ENCODE data around the gene CAMK2D.

CAMK2D gene

GRCh38 chr4:113438596-113438995 is 322.9 kb downstream of the CAMK2D start:
- POLR2A ChIA-PET = no interaction called here
- no peaks in the 10 kb centered on the region for H3K4me1 ChIP-seq (ENCODE audit: control extremely low read depth in 1 of 4, control insufficient read depth in 4 of 4, insufficient read depth in 4 of 4, low read length in 3 of 4)

GRCh38 chr4:113437129-113437528 is 324.4 kb downstream of the CAMK2D start:
- no peak for DNase-seq
- H3K4me1 ChIP-seq (ENCODE audit: control extremely low read depth in 1 of 4, control insufficient read depth in 4 of 4, insufficient read depth in 4 of 4, low read length in 3 of 4) = no peaks in the 10 kb centered on the region
- no peaks in the 10 kb centered on the region for H3K36me3 ChIP-seq (ENCODE audit: control insufficient read depth in 4 of 4, insufficient read depth in 4 of 4, low read length in 3 of 4)
- H3K27me3 ChIP-seq (replicated peaks in 2 of 5; ENCODE audit: control insufficient read depth in 4 of 5, insufficient read depth in 5 of 5, low read length in 4 of 5) = no peaks in the 10 kb centered on the region
- WGBS (ENCODE audit: insufficient coverage) = 100% methylated on average over 2 of the region's 3 CpGs
- POLR2A ChIA-PET = no interaction called here
- CTCF ChIA-PET = no interaction called here
- no peak overlapping the region for H3K4me3 ChIP-seq (ENCODE audit: control insufficient read depth in 1 of 7, extremely low read depth in 1 of 7, insufficient read depth in 4 of 7, low read depth in 2 of 7, low read length in 6 of 7)
- H3K9me3 ChIP-seq (ENCODE audit: control extremely low read depth in 1 of 5, control insufficient read depth in 4 of 5, insufficient read depth in 2 of 5, low read depth in 1 of 5, low read length in 4 of 5) = peaks cover 0 to 2% (median 0%) of the 10 kb centered on the region in 5 experiments
- no peak overlapping the region for H3K27ac ChIP-seq (ENCODE audit: insufficient read depth in 1 of 2, low read depth in 1 of 2, low read length in 2 of 2, poor library complexity in 1 of 2, severe bottlenecking in 2 of 2)

More at GRCh38 chr4:113438596-113438995, 322.9 kb downstream of the CAMK2D start:
- Histone ChIP-seq H3K4me3 (ENCODE audit: control insufficient read depth in 1 of 7, extremely low read depth in 1 of 7, insufficient read depth in 4 of 7, low read depth in 2 of 7, low read length in 6 of 7) (no peak overlapping the region), H3K27me3 (replicated peaks in 2 of 5; ENCODE audit: control insufficient read depth in 4 of 5, insufficient read depth in 5 of 5, low read length in 4 of 5) (no peaks in the 10 kb centered on the region), H3K36me3 (ENCODE audit: control insufficient read depth in 4 of 4, insufficient read depth in 4 of 4, low read length in 3 of 4) (no peaks in the 10 kb centered on the region), H3K9me3 (ENCODE audit: control extremely low read depth in 1 of 5, control insufficient read depth in 4 of 5, insufficient read depth in 2 of 5, low read depth in 1 of 5, low read length in 4 of 5) (no peaks in the 10 kb centered on the region), H3K27ac (ENCODE audit: insufficient read depth in 1 of 2, low read depth in 1 of 2, low read length in 2 of 2, poor library complexity in 1 of 2, severe bottlenecking in 2 of 2) (no peak overlapping the region)
- WGBS (ENCODE audit: insufficient coverage) = 98% methylated on average over 5 of the region's 5 CpGs
- no peak for DNase-seq
- CTCF ChIA-PET = no interaction called here

GRCh38 chr4:113436360-113436759 is 325.2 kb downstream of the CAMK2D start:
- WGBS (ENCODE audit: insufficient coverage) = 15% methylated on average over 2 of the region's 3 CpGs
- CTCF ChIA-PET = no interaction called here
- no peak overlapping the region for H3K27ac ChIP-seq (ENCODE audit: insufficient read depth in 1 of 2, low read depth in 1 of 2, low read length in 2 of 2, poor library complexity in 1 of 2, severe bottlenecking in 2 of 2)

GRCh38 chr4:113435893-113436292 is 325.6 kb downstream of the CAMK2D start:
- Histone ChIP-seq H3K9me3 (ENCODE audit: control extremely low read depth in 1 of 5, control insufficient read depth in 4 of 5, insufficient read depth in 2 of 5, low read depth in 1 of 5, low read length in 4 of 5) (peaks cover 0 to 3% (median 0%) of the 10 kb centered on the region in 5 experiments), H3K4me1 (ENCODE audit: control extremely low read depth in 1 of 4, control insufficient read depth in 4 of 4, insufficient read depth in 4 of 4, low read length in 3 of 4) (no peaks in the 10 kb centered on the region), H3K27ac (ENCODE audit: insufficient read depth in 1 of 2, low read depth in 1 of 2, low read length in 2 of 2, poor library complexity in 1 of 2, severe bottlenecking in 2 of 2) (no peak overlapping the region), H3K4me3 (ENCODE audit: control insufficient read depth in 1 of 7, extremely low read depth in 1 of 7, insufficient read depth in 4 of 7, low read depth in 2 of 7, low read length in 6 of 7) (no peak overlapping the region), H3K36me3 (ENCODE audit: control insufficient read depth in 4 of 4, insufficient read depth in 4 of 4, low read length in 3 of 4) (no peaks in the 10 kb centered on the region), H3K27me3 (replicated peaks in 2 of 5; ENCODE audit: control insufficient read depth in 4 of 5, insufficient read depth in 5 of 5, low read length in 4 of 5) (no peaks in the 10 kb centered on the region)
- POLR2A ChIA-PET = no interaction called here
- CTCF ChIA-PET = no interaction called here
- WGBS (ENCODE audit: insufficient coverage) = 75% methylated on average over 3 of the region's 7 CpGs
- DNase-seq = peak in 2 of 3 donors; percentile 4 to 43

More at GRCh38 chr4:113436360-113436759, 325.2 kb downstream of the CAMK2D start:
- Histone ChIP-seq H3K4me1 (ENCODE audit: control extremely low read depth in 1 of 4, control insufficient read depth in 4 of 4, insufficient read depth in 4 of 4, low read length in 3 of 4) (no peaks in the 10 kb centered on the region), H3K27me3 (replicated peaks in 2 of 5; ENCODE audit: control insufficient read depth in 4 of 5, insufficient read depth in 5 of 5, low read length in 4 of 5) (no peaks in the 10 kb centered on the region), H3K4me3 (ENCODE audit: control insufficient read depth in 1 of 7, extremely low read depth in 1 of 7, insufficient read depth in 4 of 7, low read depth in 2 of 7, low read length in 6 of 7) (no peak overlapping the region), H3K9me3 (ENCODE audit: control extremely low read depth in 1 of 5, control insufficient read depth in 4 of 5, insufficient read depth in 2 of 5, low read depth in 1 of 5, low read length in 4 of 5) (peaks cover 0 to 3% (median 0%) of the 10 kb centered on the region in 5 experiments), H3K36me3 (ENCODE audit: control insufficient read depth in 4 of 4, insufficient read depth in 4 of 4, low read length in 3 of 4) (no peaks in the 10 kb centered on the region)
- POLR2A ChIA-PET = no interaction called here
- DNase-seq = peak in 1 of 3 donors; percentile 8

- POLR2A ChIA-PET = no interaction called here
- WGBS (ENCODE audit: insufficient coverage) = 96% methylated on average over 3 of the region's 3 CpGs
- CTCF ChIA-PET = no interaction called here
- Histone ChIP-seq H3K4me3 (ENCODE audit: control insufficient read depth in 1 of 7, extremely low read depth in 1 of 7, insufficient read depth in 4 of 7, low read depth in 2 of 7, low read length in 6 of 7) (no peak overlapping the region), H3K36me3 (ENCODE audit: control insufficient read depth in 4 of 4, insufficient read depth in 4 of 4, low read length in 3 of 4) (no peaks in the 10 kb centered on the region), H3K4me1 (ENCODE audit: control extremely low read depth in 1 of 4, control insufficient read depth in 4 of 4, insufficient read depth in 4 of 4, low read length in 3 of 4) (no peaks in the 10 kb centered on the region), H3K27me3 (replicated peaks in 2 of 5; ENCODE audit: control insufficient read depth in 4 of 5, insufficient read depth in 5 of 5, low read length in 4 of 5) (no peaks in the 10 kb centered on the region), H3K27ac (ENCODE audit: insufficient read depth in 1 of 2, low read depth in 1 of 2, low read length in 2 of 2, poor library complexity in 1 of 2, severe bottlenecking in 2 of 2) (no peak overlapping the region), H3K9me3 (ENCODE audit: control extremely low read depth in 1 of 5, control insufficient read depth in 4 of 5, insufficient read depth in 2 of 5, low read depth in 1 of 5, low read length in 4 of 5) (peaks cover 0 to 3% (median 0%) of the 10 kb centered on the region in 5 experiments)
- no peak for DNase-seq
These were observed 327.3 kb downstream of the CAMK2D start for GRCh38 chr4:113434247-113434587.

- CTCF ChIA-PET = no interaction called here
- Histone ChIP-seq H3K4me3 (ENCODE audit: control insufficient read depth in 1 of 7, extremely low read depth in 1 of 7, insufficient read depth in 4 of 7, low read depth in 2 of 7, low read length in 6 of 7) (no peak overlapping the region), H3K27ac (ENCODE audit: insufficient read depth in 1 of 2, low read depth in 1 of 2, low read length in 2 of 2, poor library complexity in 1 of 2, severe bottlenecking in 2 of 2) (no peak overlapping the region), H3K27me3 (replicated peaks in 2 of 5; ENCODE audit: control insufficient read depth in 4 of 5, insufficient read depth in 5 of 5, low read length in 4 of 5) (no peaks in the 10 kb centered on the region), H3K4me1 (ENCODE audit: control extremely low read depth in 1 of 4, control insufficient read depth in 4 of 4, insufficient read depth in 4 of 4, low read length in 3 of 4) (no peaks in the 10 kb centered on the region), H3K9me3 (ENCODE audit: control extremely low read depth in 1 of 5, control insufficient read depth in 4 of 5, insufficient read depth in 2 of 5, low read depth in 1 of 5, low read length in 4 of 5) (peaks cover 0 to 3% (median 0%) of the 10 kb centered on the region in 5 experiments), H3K36me3 (ENCODE audit: control insufficient read depth in 4 of 4, insufficient read depth in 4 of 4, low read length in 3 of 4) (no peaks in the 10 kb centered on the region)
- no peak for DNase-seq
- WGBS (ENCODE audit: insufficient coverage) = 97% methylated on average over 4 of the region's 4 CpGs
- POLR2A ChIA-PET = no interaction called here
These were observed 327.8 kb downstream of the CAMK2D start for GRCh38 chr4:113433536-113434246.

GRCh38 chr4:113433116-113433515 is 328.4 kb downstream of the CAMK2D start:
- Histone ChIP-seq H3K36me3 (ENCODE audit: control insufficient read depth in 4 of 4, insufficient read depth in 4 of 4, low read length in 3 of 4) (no peaks in the 10 kb centered on the region), H3K4me3 (ENCODE audit: control insufficient read depth in 1 of 7, extremely low read depth in 1 of 7, insufficient read depth in 4 of 7, low read depth in 2 of 7, low read length in 6 of 7) (no peak overlapping the region), H3K27ac (ENCODE audit: insufficient read depth in 1 of 2, low read depth in 1 of 2, low read length in 2 of 2, poor library complexity in 1 of 2, severe bottlenecking in 2 of 2) (no peak overlapping the region), H3K9me3 (ENCODE audit: control extremely low read depth in 1 of 5, control insufficient read depth in 4 of 5, insufficient read depth in 2 of 5, low read depth in 1 of 5, low read length in 4 of 5) (peaks cover 0 to 3% (median 0%) of the 10 kb centered on the region in 5 experiments), H3K4me1 (ENCODE audit: control extremely low read depth in 1 of 4, control insufficient read depth in 4 of 4, insufficient read depth in 4 of 4, low read length in 3 of 4) (no peaks in the 10 kb centered on the region), H3K27me3 (replicated peaks in 2 of 5; ENCODE audit: control insufficient read depth in 4 of 5, insufficient read depth in 5 of 5, low read length in 4 of 5) (no peaks in the 10 kb centered on the region)
- WGBS (ENCODE audit: insufficient coverage) = 100% methylated on average over 1 of the region's 1 CpG
- no peak for DNase-seq
- ChIA-PET CTCF (no interaction called here), POLR2A (no interaction called here)
